ENCODE results near the gene ATXN1. TPM values are rescaled to one million over a fixed set of nuclear protein-coding genes. Genes with fewer than 3 reads are reported as not detected.
A peak's percentile ranks its signal among the peaks of the same experiment; 100 is the strongest.

ATXN1 gene
- total and polyA plus RNA-seq, 2 experiments from 2014 or later = 4.8 to 9.1 TPM

GRCh38 chr6:16736856-16737775 is 24.1 kb downstream of the ATXN1 start:
- Histone ChIP-seq H4K20me1 (replicated peaks; ENCODE audit: insufficient read depth) (no peaks in the 10 kb centered on the region), H3K4me1 (ENCODE audit: insufficient read depth) (peaks cover 22% of the 10 kb centered on the region), H3K9me2 (ENCODE audit: insufficient read depth) (no peaks in the 10 kb centered on the region), H3K4me2 (no peak overlapping the region), H3F3A (replicated peaks; ENCODE audit: low read depth) (no peaks in the 10 kb centered on the region), H3K79me2 (replicated peaks; ENCODE audit: insufficient read depth) (no peaks in the 10 kb centered on the region), H3K4me3 (no peak overlapping the region), H3K27ac (ENCODE audit: low read depth) (no peak overlapping the region), H2AFZ (no peak overlapping the region), H3K36me3 (ENCODE audit: insufficient read depth) (no peaks in the 10 kb centered on the region), H3K27me3 (ENCODE audit: insufficient read depth) (no peaks in the 10 kb centered on the region)
- Mint-ChIP-seq H3K4me1 (peaks cover 25% of the 10 kb centered on the region), H3K27me3 (ENCODE audit: insufficient read depth, low read depth, poor library complexity) (no peaks in the 10 kb centered on the region), H3K4me3 (no peak overlapping the region), H3K9me3 (no peaks in the 10 kb centered on the region), H3K27ac (peak overlapping the region; percentile 26), H3K36me3 (ENCODE audit: low read depth) (no peaks in the 10 kb centered on the region)
- no peak for ATAC-seq
- peak; percentile 30 for DNase-seq (ENCODE audit: low spot score)
- TF ChIP-seq ZNF114 (CRISPR knock-in tag; IDR thresholded peaks at IDR 0.05) (no peak), ZNF462 (CRISPR knock-in tag; IDR thresholded peaks at IDR 0.05) (no peak), ZNF331 (CRISPR knock-in tag; IDR thresholded peaks at IDR 0.05; ENCODE audit: low read depth) (no peak), EZH2phosphoT487 (IDR thresholded peaks at IDR 0.05; ENCODE audit: unreplicated experiment) (no peak), REST (IDR thresholded peaks at IDR 0.05; ENCODE audit: unreplicated experiment) (no peak), POLR2AphosphoS5 (IDR thresholded peaks at IDR 0.05; ENCODE audit: low read depth) (no peak), NANOG (IDR thresholded peaks at IDR 0.05; ENCODE audit: borderline replicate concordance) (no peak)

Data from GM23338 (cell line).